B cell (primary cell): Measurements from ENCODE around the gene STX5.

Experiments
- CTCF ChIP-seq: fragments of 200-600 bp; IDR thresholded peaks from one replicate; pipeline ENCODE4 v1.8.0; 2022; ENCODE audit warnings: antibody characterized with exemption, mild to moderate bottlenecking
- EZH2 ChIP-seq: IDR thresholded peaks from 2 replicates; pipeline ENCODE4 v1.6.1; 2012; ENCODE audit warnings: borderline replicate concordance, low read depth, mild to moderate bottlenecking, moderate library complexity, low read length; ENCODE audit not compliant: insufficient read depth, poor library complexity, severe bottlenecking

GRCh38 chr11:62831520-62832335 is at the start of gene STX5:
- TF ChIP-seq CTCF (no peak), EZH2 (no peak)
